GM18505 (cell line): Measurements from ENCODE around the gene ZNF879.

Experiments used
- ATAC-seq: cut with Tn5 transposase; IDR thresholded peaks from one replicate; pipeline ENCODE4 v1.9.1; 2021; ENCODE audit not compliant: unreplicated experiment
- POLR2A ChIP-seq: IDR thresholded peaks from 4 replicates; pipeline ENCODE4 v1.6.1; 2011; ENCODE audit warnings: borderline replicate concordance; ENCODE audit not compliant: insufficient read depth, insufficient read length; ENCODE audit errors: extremely low read depth

ZNF879 gene

DNA sequence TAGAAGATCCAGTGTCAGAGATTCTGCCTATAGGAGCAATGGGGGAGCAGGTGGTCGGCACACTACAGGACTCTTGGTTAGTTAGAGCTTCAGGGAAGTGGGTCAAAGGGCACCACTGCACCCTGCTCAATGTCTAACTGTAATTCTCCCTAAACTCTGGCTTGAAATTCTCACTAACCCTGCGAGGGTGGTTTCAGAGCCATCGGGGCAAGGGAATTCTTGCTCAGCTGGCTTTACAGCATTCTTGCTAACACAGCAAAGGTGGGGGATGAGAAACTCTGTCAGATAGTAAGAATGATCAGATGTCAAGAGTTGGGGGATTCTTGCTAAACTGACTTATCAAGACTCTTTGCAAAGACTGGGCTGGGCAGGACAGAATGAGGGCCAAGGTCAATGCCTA is 31.8 kb downstream of the ZNF879 start:
- ATAC-seq, result no peak
- no peak for TF ChIP-seq POLR2A

- no peak for TF ChIP-seq POLR2A
- ATAC-seq, result no peak
Measured at GRCh38 chr5:179055841-179056240, 32.2 kb downstream of the ZNF879 start.

DNA sequence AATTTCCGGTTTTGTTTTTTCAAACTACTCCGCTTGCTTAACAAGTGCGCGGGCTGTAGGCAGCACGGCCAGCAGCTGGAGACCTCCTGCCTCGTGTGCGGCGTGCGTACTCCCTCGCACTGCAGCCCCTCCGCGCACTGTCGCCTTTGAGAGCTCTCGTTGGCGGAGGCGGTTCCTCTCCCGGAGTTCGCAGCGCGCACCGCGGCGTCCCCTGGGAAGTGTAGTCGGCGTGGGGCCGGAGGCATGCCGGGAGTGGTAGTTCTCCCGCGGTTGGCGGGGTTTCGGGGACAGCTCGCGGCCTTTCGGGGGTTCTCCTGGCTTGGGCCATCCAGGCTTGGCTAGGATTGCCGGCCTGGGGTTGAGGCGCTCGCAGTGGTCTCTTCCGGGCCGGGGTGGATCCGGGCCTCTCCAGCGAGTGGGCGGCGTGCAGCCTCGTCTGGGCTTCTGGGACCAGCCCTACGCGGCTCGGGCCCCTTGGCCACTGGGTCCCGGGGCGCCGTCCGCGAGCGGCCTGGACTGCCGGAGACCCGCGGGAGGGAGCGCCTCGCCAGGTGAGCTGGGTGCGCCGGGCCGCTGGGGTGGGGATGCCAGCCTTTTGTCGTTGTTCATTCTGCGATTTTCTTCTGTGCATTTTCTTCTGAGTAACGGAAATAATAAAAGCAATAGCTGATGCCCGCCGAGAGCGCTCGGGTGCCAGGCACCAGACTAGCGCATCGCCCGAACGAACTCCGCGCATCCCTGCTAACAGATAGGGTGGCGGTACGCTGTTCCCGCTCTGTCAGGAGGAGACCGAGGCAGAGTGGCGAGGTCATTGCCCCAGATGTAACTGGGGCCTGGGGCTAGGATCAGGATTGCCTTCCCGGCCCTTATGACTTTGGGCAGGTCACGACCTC is 36.8 kb downstream of the ZNF879 start, which contains the start of gene ZNF354C:
ZNF354C (plus strand) TSS at position 258 of the 893 bp plus-strand sequence. CDS start 1,696 bp downstream, outside the sequence.
- TF ChIP-seq POLR2A, result no peak
- peak; percentile 87 for ATAC-seq

DNA sequence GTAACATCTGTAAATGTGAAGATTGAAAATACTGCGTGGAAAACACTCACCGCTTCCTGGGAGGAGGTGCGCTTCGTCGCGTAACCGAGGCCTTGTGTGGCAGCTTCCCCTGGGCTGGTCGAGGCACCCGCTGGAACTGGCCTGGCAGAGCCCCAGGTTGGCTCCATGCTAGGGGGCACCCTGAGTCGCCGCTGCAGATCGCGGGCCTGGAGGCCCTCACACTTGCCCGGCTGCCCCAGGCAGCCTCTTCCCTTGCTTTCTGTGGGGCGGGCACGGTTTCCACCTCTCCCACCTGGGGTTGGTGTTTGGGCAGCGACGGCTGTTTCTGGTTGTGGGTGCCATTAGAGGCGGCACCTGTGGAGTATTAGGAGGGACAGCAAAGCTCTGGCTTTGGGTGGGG is 37.4 kb downstream of the ZNF879 start:
- no peak for TF ChIP-seq POLR2A
- ATAC-seq, result no peak

- ATAC-seq, result no peak
- no peak for TF ChIP-seq POLR2A
Measured at GRCh38 chr5:179065703-179066102, 42.1 kb downstream of the ZNF879 start.

DNA sequence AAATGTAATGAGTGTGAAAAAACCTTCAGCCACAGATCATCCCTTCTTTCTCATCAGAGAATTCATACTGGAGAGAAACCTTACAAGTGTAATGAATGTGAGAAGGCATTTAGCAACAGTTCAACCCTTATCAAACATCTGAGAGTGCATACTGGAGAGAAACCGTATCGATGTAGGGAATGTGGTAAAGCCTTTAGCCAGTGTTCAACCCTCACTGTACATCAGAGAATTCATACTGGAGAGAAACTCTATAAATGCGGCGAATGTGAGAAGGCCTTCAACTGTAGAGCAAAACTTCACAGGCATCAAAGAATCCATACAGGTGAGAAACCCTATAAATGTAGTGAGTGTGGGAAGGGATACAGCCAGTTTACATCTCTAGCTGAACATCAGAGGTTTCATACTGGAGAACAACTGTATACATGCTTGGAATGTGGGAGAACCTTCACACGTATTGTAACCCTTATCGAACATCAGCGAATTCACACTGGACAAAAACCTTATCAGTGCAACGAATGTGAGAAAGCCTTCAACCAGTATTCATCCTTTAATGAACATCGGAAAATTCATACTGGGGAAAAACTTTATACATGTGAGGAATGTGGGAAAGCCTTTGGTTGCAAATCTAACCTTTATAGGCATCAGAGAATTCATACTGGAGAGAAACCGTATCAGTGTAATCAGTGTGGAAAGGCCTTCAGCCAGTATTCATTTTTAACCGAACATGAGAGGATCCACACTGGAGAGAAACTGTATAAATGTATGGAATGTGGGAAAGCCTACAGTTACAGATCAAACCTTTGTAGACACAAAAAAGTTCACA is 55.8 kb downstream of the ZNF879 start:
- no peak for ATAC-seq

GRCh38 chr5:179080724-179081123 is 57.1 kb downstream of the ZNF879 start:
- no peak for TF ChIP-seq POLR2A
- no peak for ATAC-seq

More for the DNA sequence above, 55.8 kb downstream of the ZNF879 start:
- TF ChIP-seq POLR2A, result no peak
